Stomach (tissue), 4 donors: Measurements from ENCODE around the gene RETREG1.

Experiments used
- POLR2A ChIP-seq, 4 donors: fragments of 450-650 bp; IDR thresholded peaks; one replicate each; pipeline ENCODE4 v1.6.1; 2016; ENCODE audit warnings: antibody characterized with exemption in 4 of 4, control low read depth in 2 of 4, mild to moderate bottlenecking in 1 of 4, moderate library complexity in 1 of 4
- TF ChIP-seq, protein P1 (sequence below), 7 experiments: fragments of 450-650 bp in 4 of 7; fragments of 200-600 bp in 3 of 7; sonication (generic) in 3 of 7; IDR thresholded peaks; one replicate each; pipeline ENCODE4 v1.5.1; 2016 to 2019; ENCODE audit warnings: antibody characterized with exemption in 7 of 7, control low read depth in 2 of 7, mild to moderate bottlenecking in 1 of 7

DNA sequence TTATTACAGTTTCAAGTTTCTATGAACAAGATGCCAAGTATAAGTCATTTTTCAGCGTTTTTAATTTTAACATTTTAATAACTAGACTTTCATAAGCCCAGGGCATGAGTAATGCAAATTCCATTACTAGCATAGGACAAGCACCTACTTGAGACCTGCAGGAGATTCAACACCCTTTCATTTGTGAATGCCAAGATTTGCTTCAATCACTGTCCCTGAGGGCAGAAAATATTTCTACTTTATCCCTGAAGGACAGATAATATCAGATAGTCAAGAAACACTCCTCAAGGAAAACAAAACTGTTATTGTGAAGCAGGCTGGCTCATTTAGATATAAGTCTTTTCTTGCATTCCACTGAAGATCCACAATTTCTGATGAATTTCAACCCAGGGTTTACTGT, 123.5 kb downstream of the RETREG1 start:
- TF ChIP-seq POLR2A (IDR thresholded peaks at IDR 0.05), result no peak
- TF ChIP-seq, protein P1, sequence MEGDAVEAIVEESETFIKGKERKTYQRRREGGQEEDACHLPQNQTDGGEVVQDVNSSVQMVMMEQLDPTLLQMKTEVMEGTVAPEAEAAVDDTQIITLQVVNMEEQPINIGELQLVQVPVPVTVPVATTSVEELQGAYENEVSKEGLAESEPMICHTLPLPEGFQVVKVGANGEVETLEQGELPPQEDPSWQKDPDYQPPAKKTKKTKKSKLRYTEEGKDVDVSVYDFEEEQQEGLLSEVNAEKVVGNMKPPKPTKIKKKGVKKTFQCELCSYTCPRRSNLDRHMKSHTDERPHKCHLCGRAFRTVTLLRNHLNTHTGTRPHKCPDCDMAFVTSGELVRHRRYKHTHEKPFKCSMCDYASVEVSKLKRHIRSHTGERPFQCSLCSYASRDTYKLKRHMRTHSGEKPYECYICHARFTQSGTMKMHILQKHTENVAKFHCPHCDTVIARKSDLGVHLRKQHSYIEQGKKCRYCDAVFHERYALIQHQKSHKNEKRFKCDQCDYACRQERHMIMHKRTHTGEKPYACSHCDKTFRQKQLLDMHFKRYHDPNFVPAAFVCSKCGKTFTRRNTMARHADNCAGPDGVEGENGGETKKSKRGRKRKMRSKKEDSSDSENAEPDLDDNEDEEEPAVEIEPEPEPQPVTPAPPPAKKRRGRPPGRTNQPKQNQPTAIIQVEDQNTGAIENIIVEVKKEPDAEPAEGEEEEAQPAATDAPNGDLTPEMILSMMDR (IDR thresholded peaks at IDR 0.05), result no peak
